ENCODE measurements around the gene HIVEP3.

The HIVEP3 gene

DNA sequence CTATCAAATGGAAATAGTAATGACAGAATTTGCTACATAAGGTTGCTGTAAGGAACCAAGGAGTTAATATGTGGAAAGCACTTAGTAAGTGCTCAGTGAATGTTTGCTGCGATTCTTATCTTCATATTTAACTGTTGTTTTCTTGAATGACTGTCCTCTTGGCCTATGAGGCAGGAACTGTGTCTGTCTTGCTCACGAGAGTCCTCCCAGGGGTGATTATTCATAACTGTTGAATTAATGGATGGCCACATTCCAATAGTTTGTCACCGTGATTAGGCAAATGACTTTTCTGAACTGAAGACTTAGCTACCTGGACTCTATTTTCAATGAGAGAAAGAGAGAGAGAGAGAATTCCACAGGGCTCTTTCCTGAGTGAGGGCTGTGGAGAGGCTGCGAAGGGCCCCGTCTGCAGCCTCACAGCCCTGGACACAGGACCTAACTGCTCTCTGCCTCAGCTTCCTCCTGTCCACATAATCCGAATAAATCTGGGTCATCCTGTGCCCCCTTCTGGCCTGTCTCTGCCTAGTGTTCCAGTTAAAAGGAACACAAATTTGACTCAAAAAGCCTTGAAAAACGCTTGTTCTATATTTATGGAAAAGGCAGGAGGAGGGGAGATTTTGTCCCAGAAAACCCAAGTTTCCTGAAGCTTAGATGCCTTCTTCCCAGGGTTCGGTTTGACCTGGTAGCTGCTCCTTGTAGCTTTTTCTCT lies 442.7 kb downstream of the HIVEP3 start:
- no peak overlapping the region for H3K27ac ChIP-seq (replicated peaks; ENCODE audit: low read length)
- no peak overlapping the region for H4K91ac ChIP-seq (ENCODE audit: low read depth, low read length, poor library complexity)
- no peak for DNase-seq (ENCODE audit: low spot score)

DNA sequence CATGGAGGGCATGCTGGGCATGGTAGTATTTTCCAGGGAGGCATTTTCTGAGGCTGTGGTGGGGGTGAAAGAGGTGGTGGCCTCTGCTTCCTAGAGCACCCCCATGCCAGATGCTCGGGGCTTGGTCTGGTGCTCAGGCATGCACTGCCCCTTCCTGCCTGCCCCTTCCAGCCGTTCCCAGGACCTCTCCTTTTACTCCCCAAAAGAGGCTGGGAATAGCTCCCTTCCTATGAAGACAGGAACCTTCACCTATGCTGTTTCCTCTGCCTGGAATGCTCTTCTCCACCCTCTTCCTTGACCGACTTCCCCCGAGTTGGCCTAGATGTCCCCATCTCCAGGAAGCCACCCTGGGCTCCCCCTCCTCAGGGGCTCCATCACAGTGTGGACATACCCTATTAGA lies 443.4 kb downstream of the HIVEP3 start:
- Histone ChIP-seq H4K91ac (ENCODE audit: low read depth, low read length, poor library complexity) (no peak overlapping the region), H3K4ac (ENCODE audit: low read length) (no peak overlapping the region), H3K23ac (ENCODE audit: low read depth, low read length, poor library complexity) (no peak overlapping the region), H3K4me2 (ENCODE audit: insufficient read depth, low read length, poor library complexity, severe bottlenecking) (no peak overlapping the region), H3K27me3 (ENCODE audit: control insufficient read depth in 3 of 3, insufficient read depth in 3 of 3, low read depth in 1 of 3, low read length in 3 of 3) (no peaks in the 10 kb centered on the region), H3K27ac (replicated peaks; ENCODE audit: low read length) (no peak overlapping the region), H3K18ac (ENCODE audit: low read length) (peak overlapping the region; percentile 87), H2BK12ac (ENCODE audit: low read length) (no peak overlapping the region), H2BK15ac (ENCODE audit: low read length) (peak overlapping the region; percentile 86), H2BK120ac (ENCODE audit: low read depth, low read length) (no peak overlapping the region), H3K79me1 (ENCODE audit: low read depth, low read length) (no peaks in the 10 kb centered on the region), H3K9me3 (replicated peaks in 1 of 2; ENCODE audit: control insufficient read depth in 2 of 2, insufficient read depth in 1 of 2, low read depth in 1 of 2, low read length in 2 of 2) (no peaks in the 10 kb centered on the region), H3K36me3 (replicated peaks in 1 of 2; ENCODE audit: control insufficient read depth in 2 of 2, insufficient read depth in 2 of 2, low read length in 2 of 2) (no peaks in the 10 kb centered on the region), H2AK5ac (ENCODE audit: low read depth, low read length) (peak overlapping the region; percentile 58), H3K9ac (ENCODE audit: low read depth, low read length, poor library complexity) (no peak overlapping the region), H3K4me3 (ENCODE audit: low read length in 2 of 2) (no peak overlapping the region), H3K4me1 (ENCODE audit: control insufficient read depth in 2 of 2, insufficient read depth in 1 of 2, low read depth in 1 of 2, low read length in 2 of 2) (peaks cover 13 to 25% of the 10 kb centered on the region in 2 donors), H4K8ac (ENCODE audit: low read depth, low read length) (no peak overlapping the region), H2AFZ (ENCODE audit: low read length) (peak overlapping the region; percentile 80), H3K14ac (ENCODE audit: low read length) (no peak overlapping the region), H2BK5ac (ENCODE audit: low read length) (peak overlapping the region; percentile 45)
- DNase-seq (ENCODE audit: low spot score): no peak
- no CpG with 5 or more reads among the region's 4 CpGs for WGBS, 2 donors (ENCODE audit: extremely low coverage in 2 of 2, insufficient read length in 2 of 2, insufficient replicate concordance in 1 of 2)

More for the DNA sequence above, 442.7 kb downstream of the HIVEP3 start:
- Histone ChIP-seq H3K14ac (ENCODE audit: low read length) (no peak overlapping the region), H2AFZ (ENCODE audit: low read length) (no peak overlapping the region), H3K23ac (ENCODE audit: low read depth, low read length, poor library complexity) (no peak overlapping the region), H3K18ac (ENCODE audit: low read length) (no peak overlapping the region), H3K4ac (ENCODE audit: low read length) (no peak overlapping the region), H3K36me3 (replicated peaks in 1 of 2; ENCODE audit: control insufficient read depth in 2 of 2, insufficient read depth in 2 of 2, low read length in 2 of 2) (no peaks in the 10 kb centered on the region), H3K4me1 (ENCODE audit: control insufficient read depth in 2 of 2, insufficient read depth in 1 of 2, low read depth in 1 of 2, low read length in 2 of 2) (peaks cover 13 to 25% of the 10 kb centered on the region in 2 donors), H2BK5ac (ENCODE audit: low read length) (peak overlapping the region; percentile 33), H2BK120ac (ENCODE audit: low read depth, low read length) (no peak overlapping the region), H3K27me3 (ENCODE audit: control insufficient read depth in 3 of 3, insufficient read depth in 3 of 3, low read depth in 1 of 3, low read length in 3 of 3) (no peaks in the 10 kb centered on the region), H3K9ac (ENCODE audit: low read depth, low read length, poor library complexity) (no peak overlapping the region), H3K79me1 (ENCODE audit: low read depth, low read length) (no peaks in the 10 kb centered on the region), H3K4me2 (ENCODE audit: insufficient read depth, low read length, poor library complexity, severe bottlenecking) (no peak overlapping the region), H2BK15ac (ENCODE audit: low read length) (no peak overlapping the region), H2AK5ac (ENCODE audit: low read depth, low read length) (no peak overlapping the region), H3K4me3 (ENCODE audit: low read length in 2 of 2) (no peak overlapping the region), H4K8ac (ENCODE audit: low read depth, low read length) (no peak overlapping the region), H3K9me3 (replicated peaks in 1 of 2; ENCODE audit: control insufficient read depth in 2 of 2, insufficient read depth in 1 of 2, low read depth in 1 of 2, low read length in 2 of 2) (no peaks in the 10 kb centered on the region), H2BK12ac (ENCODE audit: low read length) (no peak overlapping the region)
- WGBS, 2 donors (ENCODE audit: extremely low coverage in 2 of 2, insufficient read length in 2 of 2, insufficient replicate concordance in 1 of 2): no CpG with 5 or more reads among the region's 8 CpGs

DNA sequence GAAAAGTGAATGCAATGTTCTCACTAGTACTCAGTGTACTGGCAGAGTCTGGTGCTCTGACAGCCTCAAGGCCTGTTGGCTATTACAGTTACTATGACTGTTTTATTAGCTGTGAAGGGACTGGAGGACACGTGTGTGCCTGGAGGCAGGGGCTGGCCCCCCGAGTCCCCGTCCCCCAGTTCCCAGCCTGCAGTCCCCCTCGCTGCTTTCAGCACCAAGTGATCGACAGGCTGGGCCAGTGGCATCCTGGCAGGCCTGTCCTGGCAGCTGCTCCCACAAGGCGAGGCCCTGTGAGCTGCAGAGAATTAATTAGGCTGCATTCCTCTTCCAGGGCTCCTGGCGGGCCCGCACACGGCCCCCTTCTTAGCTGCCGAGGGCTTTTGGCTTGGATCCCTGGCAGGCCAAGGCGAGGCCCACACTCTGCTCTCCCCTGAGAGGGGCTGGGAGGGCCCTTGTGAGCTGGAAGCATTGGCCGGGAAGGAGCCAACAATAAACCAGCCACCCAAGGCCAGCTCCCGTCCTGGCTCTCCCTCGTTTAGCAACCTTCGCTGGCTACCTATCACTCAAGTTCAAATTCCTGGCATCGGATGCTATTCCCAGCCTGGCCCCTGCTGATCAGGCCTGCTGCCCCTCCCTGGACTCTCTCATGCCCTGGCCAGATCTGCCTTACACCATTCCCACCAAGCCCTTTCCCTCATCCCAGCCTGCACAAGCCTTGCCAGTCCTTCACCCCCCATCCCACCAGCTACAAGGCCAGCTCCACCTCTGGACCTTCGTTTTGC lies 444.0 kb downstream of the HIVEP3 start:
- Histone ChIP-seq H3K4me3 (ENCODE audit: low read length in 2 of 2) (no peak overlapping the region), H2AK5ac (ENCODE audit: low read depth, low read length) (peak overlapping the region; percentile 58), H3K4ac (ENCODE audit: low read length) (no peak overlapping the region), H3K27me3 (ENCODE audit: control insufficient read depth in 3 of 3, insufficient read depth in 3 of 3, low read depth in 1 of 3, low read length in 3 of 3) (no peaks in the 10 kb centered on the region), H2BK12ac (ENCODE audit: low read length) (no peak overlapping the region), H3K18ac (ENCODE audit: low read length) (peak overlapping the region; percentile 87), H2BK5ac (ENCODE audit: low read length) (peak overlapping the region; percentile 45), H4K8ac (ENCODE audit: low read depth, low read length) (no peak overlapping the region), H4K91ac (ENCODE audit: low read depth, low read length, poor library complexity) (no peak overlapping the region), H3K36me3 (replicated peaks in 1 of 2; ENCODE audit: control insufficient read depth in 2 of 2, insufficient read depth in 2 of 2, low read length in 2 of 2) (no peaks in the 10 kb centered on the region), H3K14ac (ENCODE audit: low read length) (no peak overlapping the region), H3K9me3 (replicated peaks in 1 of 2; ENCODE audit: control insufficient read depth in 2 of 2, insufficient read depth in 1 of 2, low read depth in 1 of 2, low read length in 2 of 2) (no peaks in the 10 kb centered on the region), H2BK15ac (ENCODE audit: low read length) (peak overlapping the region; percentile 86), H2BK120ac (ENCODE audit: low read depth, low read length) (peak overlapping the region; percentile 29), H2AFZ (ENCODE audit: low read length) (peak overlapping the region; percentile 80), H3K9ac (ENCODE audit: low read depth, low read length, poor library complexity) (peak overlapping the region; percentile 47), H3K79me1 (ENCODE audit: low read depth, low read length) (no peaks in the 10 kb centered on the region), H3K23ac (ENCODE audit: low read depth, low read length, poor library complexity) (no peak overlapping the region), H3K27ac (replicated peaks; ENCODE audit: low read length) (no peak overlapping the region), H3K4me2 (ENCODE audit: insufficient read depth, low read length, poor library complexity, severe bottlenecking) (no peak overlapping the region), H3K4me1 (ENCODE audit: control insufficient read depth in 2 of 2, insufficient read depth in 1 of 2, low read depth in 1 of 2, low read length in 2 of 2) (peaks cover 13 to 24% of the 10 kb centered on the region in 2 donors)
- DNase-seq (ENCODE audit: low spot score): no peak
- no CpG with 5 or more reads among the region's 17 CpGs for WGBS, 2 donors (ENCODE audit: extremely low coverage in 2 of 2, insufficient read length in 2 of 2, insufficient replicate concordance in 1 of 2)

DNA sequence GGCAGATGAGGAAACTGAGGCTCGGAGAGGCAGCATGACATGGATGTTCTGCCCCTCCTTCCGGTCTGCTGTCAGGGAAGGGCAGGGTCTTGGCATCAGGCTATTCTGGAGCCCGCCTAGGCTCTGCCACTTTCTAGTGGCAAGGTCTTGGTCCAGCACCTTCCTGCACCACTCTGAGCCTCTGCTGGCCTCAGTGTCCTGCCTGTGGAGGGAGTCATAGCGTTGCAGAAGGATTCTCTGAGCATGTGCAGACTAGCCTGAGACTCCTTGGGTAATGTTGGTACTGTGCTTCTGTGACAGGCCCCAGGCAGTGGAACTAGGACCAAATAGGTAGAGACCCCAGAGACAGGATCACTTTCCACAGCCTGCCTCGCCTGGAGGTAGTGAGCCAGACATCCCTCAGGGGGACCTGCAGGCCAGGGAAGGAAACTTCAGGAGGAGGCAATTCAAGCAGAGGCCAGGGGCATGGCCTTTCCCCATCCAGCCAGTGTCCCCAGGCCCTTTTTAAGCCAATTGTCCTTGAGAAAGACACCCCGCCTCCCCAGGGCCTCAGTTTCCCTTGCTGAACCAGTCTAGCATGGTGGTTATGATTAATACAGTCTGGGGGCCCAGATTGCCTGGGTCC lies 444.9 kb downstream of the HIVEP3 start:
- no peak overlapping the region for H3K23ac ChIP-seq (ENCODE audit: low read depth, low read length, poor library complexity)
- H3K4me2 ChIP-seq (ENCODE audit: insufficient read depth, low read length, poor library complexity, severe bottlenecking): no peak overlapping the region
- no peaks in the 10 kb centered on the region for H3K9me3 ChIP-seq (replicated peaks in 1 of 2; ENCODE audit: control insufficient read depth in 2 of 2, insufficient read depth in 1 of 2, low read depth in 1 of 2, low read length in 2 of 2)
- no peak overlapping the region for H2AFZ ChIP-seq (ENCODE audit: low read length)
- WGBS, 2 donors (ENCODE audit: extremely low coverage in 2 of 2, insufficient read length in 2 of 2, insufficient replicate concordance in 1 of 2): no CpG with 5 or more reads among the region's 6 CpGs
- H2BK120ac ChIP-seq (ENCODE audit: low read depth, low read length): peak overlapping the region; percentile 29
- H2BK15ac ChIP-seq (ENCODE audit: low read length): no peak overlapping the region
- no peaks in the 10 kb centered on the region for H3K79me1 ChIP-seq (ENCODE audit: low read depth, low read length)
- H3K4ac ChIP-seq (ENCODE audit: low read length): no peak overlapping the region
- no peak overlapping the region for H3K9ac ChIP-seq (ENCODE audit: low read depth, low read length, poor library complexity)
- peaks cover 11 to 21% of the 10 kb centered on the region in 2 donors for H3K4me1 ChIP-seq (ENCODE audit: control insufficient read depth in 2 of 2, insufficient read depth in 1 of 2, low read depth in 1 of 2, low read length in 2 of 2)
- H3K4me3 ChIP-seq (ENCODE audit: low read length in 2 of 2): peak overlapping the region in 1 of 2 donors; percentile 48
- H3K14ac ChIP-seq (ENCODE audit: low read length): no peak overlapping the region
- no peaks in the 10 kb centered on the region for H3K36me3 ChIP-seq (replicated peaks in 1 of 2; ENCODE audit: control insufficient read depth in 2 of 2, insufficient read depth in 2 of 2, low read length in 2 of 2)
- H3K27me3 ChIP-seq (ENCODE audit: control insufficient read depth in 3 of 3, insufficient read depth in 3 of 3, low read depth in 1 of 3, low read length in 3 of 3): no peaks in the 10 kb centered on the region
- H3K18ac ChIP-seq (ENCODE audit: low read length): peak overlapping the region; percentile 11
- H2BK12ac ChIP-seq (ENCODE audit: low read length): no peak overlapping the region
- peak overlapping the region; percentile 4 for H2AK5ac ChIP-seq (ENCODE audit: low read depth, low read length)
- DNase-seq (ENCODE audit: low spot score): no peak
- no peak overlapping the region for H2BK5ac ChIP-seq (ENCODE audit: low read length)
- no peak overlapping the region for H3K27ac ChIP-seq (replicated peaks; ENCODE audit: low read length)
- no peak overlapping the region for H4K8ac ChIP-seq (ENCODE audit: low read depth, low read length)
- no peak overlapping the region for H4K91ac ChIP-seq (ENCODE audit: low read depth, low read length, poor library complexity)
